ENCODE data around the gene APOC1.

DNA sequence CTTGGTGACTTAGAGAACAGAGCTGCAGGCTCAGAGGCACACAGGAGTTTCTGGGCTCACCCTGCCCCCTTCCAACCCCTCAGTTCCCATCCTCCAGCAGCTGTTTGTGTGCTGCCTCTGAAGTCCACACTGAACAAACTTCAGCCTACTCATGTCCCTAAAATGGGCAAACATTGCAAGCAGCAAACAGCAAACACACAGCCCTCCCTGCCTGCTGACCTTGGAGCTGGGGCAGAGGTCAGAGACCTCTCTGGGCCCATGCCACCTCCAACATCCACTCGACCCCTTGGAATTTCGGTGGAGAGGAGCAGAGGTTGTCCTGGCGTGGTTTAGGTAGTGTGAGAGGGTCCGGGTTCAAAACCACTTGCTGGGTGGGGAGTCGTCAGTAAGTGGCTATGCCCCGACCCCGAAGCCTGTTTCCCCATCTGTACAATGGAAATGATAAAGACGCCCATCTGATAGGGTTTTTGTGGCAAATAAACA lies 9.9 kb downstream of the APOC1 start:
- TF ChIP-seq REST (IDR thresholded peaks at IDR 0.05; ENCODE audit: insufficient read depth in 1 of 2, low read depth in 2 of 2, low read length in 2 of 2) (no peak), POLR2AphosphoS5 (IDR thresholded peaks at IDR 0.05; ENCODE audit: low read depth, low read length) (no peak), SIN3A (IDR thresholded peaks at IDR 0.05; ENCODE audit: borderline replicate concordance, insufficient read depth, low read length) (no peak), TAF1 (IDR thresholded peaks at IDR 0.05; ENCODE audit: borderline replicate concordance, insufficient read depth, low read length) (no peak)

Measured in PFSK-1 (cell line).